A549 (cell line): ENCODE data around the gene PIK3R1. TPM values are rescaled to one million over a fixed set of nuclear protein-coding genes. Genes with fewer than 3 reads are reported as not detected.

Experiments
- ATAC-seq, 2 experiments: fragments of 200-7000 bp in 1 of 2; fragments of >200 bp in 1 of 2; cut with Nextera tagmentation in 1 of 2; cut with Tn5 transposase in 1 of 2; 3 replicates each; pipeline versions ENCODE4 v1.8.0 to v1.9.1; 2018 to 2020; ENCODE audit warnings: mild to moderate bottlenecking in 1 of 2, moderate library complexity in 1 of 2
- CTCF ChIA-PET: fragments of 300-600 bp; sonication (Branson Sonifier 250); formaldehyde crosslinking; extraction: SDS; loops from one replicate; lab custom pipeline; 2021; ENCODE audit warnings: antibody characterized with exemption, inconsistent platforms; lab: Yijun Ruan, JAX
- POLR2A ChIA-PET: fragments of 350-600 bp; formaldehyde crosslinking; extraction: SDS; loops from one replicate; lab custom pipeline; 2021; ENCODE audit warnings: antibody characterized with exemption, inconsistent platforms; lab: Yijun Ruan, JAX
- DNase-seq, 2 experiments: peaks; one replicate each; pipeline versions ENCODE4 v3.0.0 to v3.0.0-alpha.2; 2011 to 2016; ENCODE audit warnings: low read depth in 1 of 2, low spot score in 1 of 2
- FAIRE-seq: peaks from 2 replicates; lab custom pipeline; 2011; peaks lifted over from hg19 to GRCh38; lab: Jason Lieb, UNC
- H3K27ac ChIP-seq, 2 experiments: fragments of >200 bp; sonication (Bioruptor Twin); formaldehyde crosslinking; 3 replicates each; pipeline ENCODE4 v1.5.1; 2016 to 2017
- H3K4me1 ChIP-seq: fragments of >200 bp; sonication (Bioruptor Twin); formaldehyde crosslinking; 3 replicates; pipeline ENCODE4 v1.6.1; 2016
- H3K4me2 ChIP-seq: fragments of >200 bp; sonication (Bioruptor Twin); formaldehyde crosslinking; 3 replicates; pipeline ENCODE4 v1.6.1; 2016
- H3K4me3 ChIP-seq: fragments of >200 bp; sonication (Bioruptor Twin); formaldehyde crosslinking; 3 replicates; pipeline ENCODE4 v1.5.1; 2016
- H3K9me3 ChIP-seq: fragments of >200 bp; sonication (Bioruptor Twin); formaldehyde crosslinking; 3 replicates; pipeline ENCODE4 v1.6.1; 2016
- CBX2 ChIP-seq: fragments of 200-600 bp; sonication (generic); IDR thresholded peaks from 2 replicates; pipeline ENCODE4 v1.6.1; 2016; ENCODE audit warnings: low read depth, mild to moderate bottlenecking, borderline replicate concordance
- CHD4 ChIP-seq: fragments of 200-600 bp; sonication (generic); IDR thresholded peaks from 2 replicates; pipeline ENCODE4 v1.6.1; 2016; ENCODE audit warnings: antibody characterized with exemption, mild to moderate bottlenecking, borderline replicate concordance
- CTCF ChIP-seq: fragments of >200 bp; sonication (Bioruptor Twin); formaldehyde crosslinking; IDR thresholded peaks from 3 replicates; pipeline ENCODE4 v1.5.1; 2016
- HDAC2 ChIP-seq: fragments of 200-600 bp; sonication (generic); IDR thresholded peaks from 2 replicates; pipeline ENCODE4 v1.6.1; 2016
- HOXB13 ChIP-seq: fragments of 250-450 bp; sonication (Bioruptor Pico); IDR thresholded peaks from 2 replicates; pipeline ENCODE4 v1.5.0; 2020; ENCODE audit warnings: low read depth, mild to moderate bottlenecking, moderate library complexity
- KDM1A ChIP-seq: fragments of 200-600 bp; sonication (generic); IDR thresholded peaks from 2 replicates; pipeline ENCODE4 v1.6.1; 2016; ENCODE audit warnings: low read depth, mild to moderate bottlenecking
- KDM5A ChIP-seq: fragments of 200-600 bp; sonication (generic); IDR thresholded peaks from 2 replicates; pipeline ENCODE4 v1.6.1; 2016; ENCODE audit warnings: antibody characterized with exemption, mild to moderate bottlenecking
- MYC ChIP-seq: IDR thresholded peaks from 2 replicates; pipeline ENCODE4 v1.6.1; 2012; ENCODE audit warnings: mild to moderate bottlenecking, inconsistent platforms, low read length, improper control_type of control experiment, borderline replicate concordance
- NFE2L2 ChIP-seq: fragments of 150-350 bp; conservative IDR thresholded peaks from 2 replicates; pipeline ENCODE4 v1.6.1; 2014; ENCODE audit warnings: low read length
- PHF8 ChIP-seq: fragments of 200-600 bp; sonication (generic); IDR thresholded peaks from 2 replicates; pipeline ENCODE4 v1.6.1; 2016; ENCODE audit warnings: low read depth, mild to moderate bottlenecking, antibody characterized with exemption, moderate library complexity, borderline replicate concordance
- RAD21 ChIP-seq, 2 experiments: fragments of >200 bp in 1 of 2; sonication (Bioruptor Twin) in 1 of 2; formaldehyde crosslinking in 1 of 2; IDR thresholded peaks in 1 of 2; conservative IDR thresholded peaks in 1 of 2; 2 replicates in 1 of 2; 3 replicates in 1 of 2; pipeline ENCODE4 v1.6.1; 2012 to 2018; ENCODE audit warnings: inconsistent platforms in 1 of 2
- REST ChIP-seq: fragments of 200-600 bp; sonication (generic); IDR thresholded peaks from 2 replicates; pipeline ENCODE4 v1.6.1; 2016; ENCODE audit warnings: antibody characterized with exemption, mild to moderate bottlenecking, moderate library complexity
- RFX5 ChIP-seq: fragments of 450-650 bp; IDR thresholded peaks from 2 replicates; pipeline ENCODE4 v1.7.1; 2014; ENCODE audit warnings: antibody characterized with exemption, mild to moderate bottlenecking, moderate library complexity
- SMC3 ChIP-seq: fragments of >200 bp; sonication (Bioruptor Twin); formaldehyde crosslinking; IDR thresholded peaks from 3 replicates; pipeline ENCODE4 v1.6.1; 2018; ENCODE audit warnings: inconsistent platforms
- TFCP2L1 ChIP-seq: fragments of 250-450 bp; sonication (Bioruptor Pico); IDR thresholded peaks from 2 replicates; pipeline ENCODE4 v1.5.0; 2021; ENCODE audit warnings: mild to moderate bottlenecking
- TP53 ChIP-seq: fragments of 250-450 bp; sonication (Bioruptor Pico); IDR thresholded peaks from 2 replicates; pipeline ENCODE4 v1.5.0; 2021; ENCODE audit warnings: mild to moderate bottlenecking, moderate library complexity
- ZC3H11A ChIP-seq: fragments of 450-650 bp; IDR thresholded peaks from 2 replicates; pipeline ENCODE4 v1.6.1; 2014; ENCODE audit warnings: antibody characterized with exemption, mild to moderate bottlenecking
- ZFP36 ChIP-seq: fragments of 450-650 bp; IDR thresholded peaks from 2 replicates; pipeline ENCODE4 v1.6.1; 2014; ENCODE audit warnings: borderline replicate concordance; ENCODE audit not compliant: partially characterized antibody
- ZNF302 ChIP-seq: fragments of 250-450 bp; sonication (Bioruptor Pico); IDR thresholded peaks from 2 replicates; pipeline ENCODE4 v1.9.0; 2021; ENCODE audit warnings: inconsistent platforms, mild to moderate bottlenecking, moderate library complexity
- ZSCAN20 ChIP-seq: fragments of 250-450 bp; sonication (Bioruptor Pico); IDR thresholded peaks from 2 replicates; pipeline ENCODE4 v1.8.0; 2022; ENCODE audit warnings: mild to moderate bottlenecking, moderate library complexity
- WGBS: methylation state at CpG from one replicate; pipeline ENCODE4 v1.1.6; 2017; ENCODE audit errors: missing lambda C conversion rate; 5-methylcytosine and 5-hydroxymethylcytosine counted together
- polyA plus RNA-seq, 4 experiments: library from polyadenylated mRNA; depleted of rRNA in 3 of 4; stranded (reverse); fragments of >200 nt; fragmentation: RNase III in 1 of 4; extraction: RNeasy Plus Mini Kit Qiagen cat#74134 plus additional on column Dnase treatment in 1 of 4; gene quantifications; 2 replicates in 3 of 4; 3 replicates in 1 of 4; pipeline ENCODE4 v1.2.3, GENCODE V29; 2011 to 2017

PIK3R1 gene
- polyA plus RNA-seq, 2 of the 4 experiments (the other 2 are of a cell fraction): 5.5 to 5.7 TPM

- no peaks in the 10 kb centered on the region for H3K4me1 ChIP-seq
- H3K4me2 ChIP-seq: no peak overlapping the region
- ChIA-PET CTCF (no interaction called here), POLR2A (no interaction called here)
- TF ChIP-seq KDM1A (no peak), TP53 (CRISPR knock-in tag) (no peak), ZFP36 (no peak), CHD4 (no peak)
- H3K4me3 ChIP-seq: no peak overlapping the region
- no peaks in the 10 kb centered on the region for H3K9me3 ChIP-seq
- DNase-seq: no peak
- WGBS: 63% methylated on average over 10 of the region's 10 CpGs
- no peak for ATAC-seq
- H3K27ac ChIP-seq: no peak overlapping the region
- no peak for FAIRE-seq
Measured at GRCh38 chr5:68170826-68171558, 44.6 kb upstream of the PIK3R1 start.

- ChIA-PET POLR2A (no interaction called here), CTCF (interaction anchor here (1.5 kb wide), 1 partner anchor 32 kb away, joined by 3 read pairs; no protein-coding TSS in a partner anchor)
- Histone ChIP-seq H3K4me2 (no peak overlapping the region), H3K4me1 (no peaks in the 10 kb centered on the region), H3K4me3 (no peak overlapping the region), H3K9me3 (no peaks in the 10 kb centered on the region), H3K27ac (no peak overlapping the region)
- DNase-seq (no peak), ATAC-seq (no peak), FAIRE-seq (no peak)
- no peak for TF ChIP-seq MYC
- TF ChIP-seq REST: no peak
- TF ChIP-seq SMC3: no peak
- TF ChIP-seq ZNF302 (CRISPR knock-in tag): no peak
- TF ChIP-seq HDAC2: no peak
- TF ChIP-seq ZC3H11A: no peak
- no peak for TF ChIP-seq ZSCAN20
- TF ChIP-seq PHF8: no peak
- TF ChIP-seq CBX2: no peak
- TF ChIP-seq NFE2L2: no peak
- TF ChIP-seq KDM5A: no peak
- TF ChIP-seq RAD21 (conservative IDR thresholded peaks at IDR 0.05 in 1 of 2, IDR thresholded peaks at IDR 0.05 in 1 of 2): no peak
- no peak for TF ChIP-seq HOXB13
- TF ChIP-seq TFCP2L1 (CRISPR knock-in tag): no peak
- no peak for TF ChIP-seq KDM1A
- no peak for TF ChIP-seq RFX5
- no peak for TF ChIP-seq CTCF
- 18% methylated on average over 2 of the region's 2 CpGs for WGBS
Measured at GRCh38 chr5:68172314-68172713, 43.2 kb upstream of the PIK3R1 start.
